Pancreas (tissue), 10 donors: ENCODE results near the gene GGPS1. TPM values are rescaled to one million over a fixed set of nuclear protein-coding genes. Genes with fewer than 3 reads are reported as not detected.

Experiments
- ATAC-seq, 4 donors: fragments of 200-7000 bp; cut with Tn5 transposase; one replicate each; pipeline versions ENCODE4 v1.8.0 to v1.9.1; 2020; ENCODE audit warnings: mild to moderate bottlenecking in 4 of 4, moderate library complexity in 4 of 4
- DNase-seq, 6 donors: peaks; one replicate each; pipeline ENCODE4 v3.0.0-alpha.2; 2020
- FAIRE-seq: peaks from 2 replicates; lab custom pipeline; 2012; peaks lifted over from hg19 to GRCh38; lab: Jason Lieb, UNC
- H3K27ac ChIP-seq, 4 donors: fragments of 200-600 bp; sonication (generic); 1 replicate in 3 of 4; 2 replicates in 1 of 4; pipeline versions ENCODE4 v1.5.0 to v1.8.0; 2020
- H3K27me3 ChIP-seq, 4 donors: fragments of 200-600 bp; one replicate each; pipeline ENCODE4 v1.8.0; 2021
- H3K36me3 ChIP-seq, 3 donors: fragments of 200-600 bp; sonication (generic) in 1 of 3; one replicate each; pipeline versions ENCODE4 v1.5.0 to v1.8.0; 2020 to 2021
- H3K4me1 ChIP-seq, 3 donors: fragments of 200-600 bp; one replicate each; pipeline ENCODE4 v1.8.0; 2021
- H3K4me3 ChIP-seq, 4 donors: fragments of 200-600 bp; sonication (generic) in 2 of 4; one replicate each; pipeline versions ENCODE4 v1.5.0 to v1.8.0; 2020 to 2021
- H3K9me3 ChIP-seq, 4 donors: fragments of 200-600 bp; one replicate each; pipeline ENCODE4 v1.8.0; 2021
- WGBS, 2 donors: extraction: QIAGEN DNeasy Blood & Tissue Kit; methylation state at CpG; one replicate each; pipeline ENCODE4 v1.1.7; 2013; 5-methylcytosine and 5-hydroxymethylcytosine counted together
- intact Hi-C, 3 donors: fragments of 100-400 bp; cut with DNase I; formaldehyde crosslinking; loops; one replicate each; pipeline versions ENCODE4 v1.11.1 to v1.14.2; 2022
- polyA plus RNA-seq, 2 donors: library from polyadenylated mRNA; stranded (reverse); fragments of 200-250 nt; gene quantifications; one replicate each; pipeline ENCODE4 v1.2.3, GENCODE V29; 2013
- total RNA-seq, 6 donors: library from RNA; stranded (reverse); fragmentation: NEBNext Ultra II Directional in 4 of 6; extraction: Animal tissue kit (Norgen Biotek cat#: 25700) in 4 of 6; gene quantifications; one replicate each; pipeline versions ENCODE4 v1.2.1 to v1.2.4, GENCODE V29; 2021 to 2023
- TF ChIP-seq, protein P1 (sequence below), 4 donors: fragments of 200-600 bp; sonication (generic) in 3 of 4; IDR thresholded peaks; one replicate each; pipeline versions ENCODE4 v1.5.0 to v1.8.0; 2021; ENCODE audit warnings: antibody characterized with exemption in 4 of 4
- donor health status: healthy with polysubstance abuse.
- donor health status: DM: no; HTN: no; CAD: no; lungs with moderate emphysema.
- donor health status: DM: no; HTN: no; CAD: no.
- donor health status: control.
- donor health status: control.
- donor health status: Bipolar disorder and iron deficiency.
- donor health status: DM: yes; HTN: yes; CAD: no.
- donor health status: DM: no; HTN: no; CAD: no.
- donor health status: DM: no; HTN: no; CAD: no.
- donor health status: DM: yes; HTN: yes; CAD: no.

Gene GGPS1
- total and polyA plus RNA-seq, 8 donors = 8.9 to 16.7 (median 12.5) TPM

DNA sequence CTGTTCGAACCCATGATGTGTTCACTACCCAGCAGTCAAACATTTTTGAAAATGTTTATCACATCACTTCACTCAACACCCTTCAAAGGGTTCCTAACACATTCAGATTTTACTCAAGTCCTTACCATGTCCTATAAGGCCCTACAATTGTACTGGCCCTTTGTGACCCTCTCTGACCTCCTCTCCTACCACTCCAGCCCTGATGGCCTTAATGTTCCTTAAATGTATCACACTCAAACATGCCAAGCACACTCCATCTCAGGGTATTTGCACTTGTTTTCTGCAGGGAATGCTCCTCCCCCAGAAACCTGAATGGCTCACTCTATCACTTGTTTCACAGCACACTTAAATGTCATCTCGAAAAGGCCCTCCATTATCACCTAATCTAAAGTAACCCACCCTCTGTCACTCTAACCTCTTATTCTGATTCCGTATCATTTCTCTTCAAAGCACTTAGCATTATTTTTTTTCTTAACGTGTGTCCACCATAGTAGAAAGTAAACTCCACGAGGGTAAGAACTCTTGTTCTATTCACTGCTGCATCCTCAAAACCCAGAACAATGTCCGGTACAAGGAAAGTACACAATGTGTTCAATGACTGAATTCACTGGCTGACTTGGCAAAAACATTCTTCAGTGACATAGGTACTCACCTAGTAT is 7.7 kb upstream of the GGPS1 start:
- H3K36me3 ChIP-seq = no peaks in the 10 kb centered on the region
- no peak overlapping the region for H3K4me3 ChIP-seq
- FAIRE-seq (no peak), ATAC-seq (no peak), DNase-seq (no peak)
- H3K9me3 ChIP-seq = no peaks in the 10 kb centered on the region
- TF ChIP-seq, protein P1, sequence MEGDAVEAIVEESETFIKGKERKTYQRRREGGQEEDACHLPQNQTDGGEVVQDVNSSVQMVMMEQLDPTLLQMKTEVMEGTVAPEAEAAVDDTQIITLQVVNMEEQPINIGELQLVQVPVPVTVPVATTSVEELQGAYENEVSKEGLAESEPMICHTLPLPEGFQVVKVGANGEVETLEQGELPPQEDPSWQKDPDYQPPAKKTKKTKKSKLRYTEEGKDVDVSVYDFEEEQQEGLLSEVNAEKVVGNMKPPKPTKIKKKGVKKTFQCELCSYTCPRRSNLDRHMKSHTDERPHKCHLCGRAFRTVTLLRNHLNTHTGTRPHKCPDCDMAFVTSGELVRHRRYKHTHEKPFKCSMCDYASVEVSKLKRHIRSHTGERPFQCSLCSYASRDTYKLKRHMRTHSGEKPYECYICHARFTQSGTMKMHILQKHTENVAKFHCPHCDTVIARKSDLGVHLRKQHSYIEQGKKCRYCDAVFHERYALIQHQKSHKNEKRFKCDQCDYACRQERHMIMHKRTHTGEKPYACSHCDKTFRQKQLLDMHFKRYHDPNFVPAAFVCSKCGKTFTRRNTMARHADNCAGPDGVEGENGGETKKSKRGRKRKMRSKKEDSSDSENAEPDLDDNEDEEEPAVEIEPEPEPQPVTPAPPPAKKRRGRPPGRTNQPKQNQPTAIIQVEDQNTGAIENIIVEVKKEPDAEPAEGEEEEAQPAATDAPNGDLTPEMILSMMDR (IDR thresholded peaks at IDR 0.05) = no peak
- intact Hi-C loops = loop anchor here in 1 of 3 donors (10.0 kb wide), 1 partner anchor 66 kb away; no protein-coding TSS in a partner anchor
- H3K27ac ChIP-seq = no peak overlapping the region
- WGBS, 2 donors = 77 to 81% methylated on average over 6 of the region's 6 CpGs
- H3K27me3 ChIP-seq = no peaks in the 10 kb centered on the region
- H3K4me1 ChIP-seq = peaks cover 10 to 25% (median 18%) of the 10 kb centered on the region in 3 donors

DNA sequence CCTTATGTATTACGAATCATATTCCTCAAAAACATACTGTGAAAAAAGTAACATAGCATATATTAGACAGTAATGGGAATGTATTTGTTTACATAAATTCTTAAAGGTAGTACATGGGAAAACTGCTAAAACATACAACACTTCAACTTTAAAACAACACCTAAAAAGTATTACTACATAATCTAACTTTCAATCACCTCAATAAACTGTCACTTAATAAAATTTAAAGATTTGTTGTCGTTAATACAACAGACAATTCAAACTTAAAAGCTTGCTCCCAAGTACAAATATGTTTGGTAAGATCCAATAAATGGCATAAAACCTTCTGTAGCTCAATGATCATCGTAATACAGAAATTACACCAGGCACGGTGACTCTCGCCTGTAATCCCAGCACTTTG is 4.1 kb upstream of the GGPS1 start:
- peaks cover 18 to 29% (median 26%) of the 10 kb centered on the region in 3 donors for H3K4me1 ChIP-seq
- H3K4me3 ChIP-seq = no peak overlapping the region
- TF ChIP-seq, protein P1 (IDR thresholded peaks at IDR 0.05) = no peak
- no peaks in the 10 kb centered on the region for H3K9me3 ChIP-seq
- DNase-seq (no peak), FAIRE-seq (no peak), ATAC-seq (no peak)
- H3K36me3 ChIP-seq = no peaks in the 10 kb centered on the region
- H3K27me3 ChIP-seq = no peaks in the 10 kb centered on the region
- intact Hi-C loops = loop anchor here in 1 of 3 donors (10.0 kb wide), 1 partner anchor 69 kb away; no protein-coding TSS in a partner anchor
- 94% methylated on average over 5 of the region's 5 CpGs for WGBS, 2 donors
- H3K27ac ChIP-seq = no peak overlapping the region

DNA sequence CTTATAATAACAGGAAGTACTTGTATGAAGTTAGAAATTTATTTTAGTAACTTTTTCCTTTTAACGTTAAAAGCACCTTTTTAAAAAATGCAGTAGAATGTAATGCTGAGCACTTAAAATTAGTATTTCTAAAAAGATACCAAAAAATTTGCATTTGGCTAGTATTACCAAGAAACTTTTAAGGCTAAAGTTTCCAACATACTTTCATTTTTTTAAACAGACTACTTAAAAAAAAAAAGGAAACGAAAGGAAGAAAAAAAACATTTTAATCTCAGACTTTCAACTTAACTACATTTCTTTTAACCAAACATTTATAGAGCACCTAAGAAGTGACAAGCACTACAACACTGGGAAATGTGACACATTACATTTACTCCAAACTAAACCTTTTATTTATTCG is 3.2 kb upstream of the GGPS1 start:
- WGBS, 2 donors = 12 to 14% methylated on average over 3 of the region's 3 CpGs
- intact Hi-C loops = loop anchor here in 1 of 3 donors (10.0 kb wide), 1 partner anchor 70 kb away; no protein-coding TSS in a partner anchor
- no peak for ATAC-seq
- H3K27ac ChIP-seq = no peak overlapping the region
- H3K4me3 ChIP-seq = peak overlapping the region in 2 of 4 donors; percentile 96 to 99
- no peak for DNase-seq
- TF ChIP-seq, protein P1 (IDR thresholded peaks at IDR 0.05) = no peak
- no peak for FAIRE-seq
- H3K4me1 ChIP-seq = peaks cover 23 to 35% (median 31%) of the 10 kb centered on the region in 3 donors
- no peaks in the 10 kb centered on the region for H3K36me3 ChIP-seq
- no peaks in the 10 kb centered on the region for H3K9me3 ChIP-seq
- no peaks in the 10 kb centered on the region for H3K27me3 ChIP-seq

DNA sequence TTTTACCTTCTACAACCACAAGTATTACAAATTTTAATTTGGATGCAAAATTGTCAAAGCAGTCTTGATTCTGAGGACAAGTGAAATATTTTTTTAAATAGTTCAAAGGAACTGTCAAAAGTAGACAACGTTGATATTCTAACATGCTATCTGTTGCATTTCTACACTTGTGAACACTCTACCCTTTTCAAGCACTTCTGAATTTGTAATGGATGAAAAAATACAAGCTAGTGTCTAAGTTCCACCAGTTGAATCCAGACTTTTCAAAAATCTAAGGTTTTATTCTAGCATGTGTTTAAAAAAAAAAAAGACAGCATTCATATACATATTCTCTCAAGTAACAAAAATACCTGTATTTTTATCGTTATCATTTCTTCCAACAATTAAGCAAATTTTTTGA is 2.5 kb upstream of the GGPS1 start:
- no peak for ATAC-seq
- DNase-seq = no peak
- peak overlapping the region in 1 of 4 donors; percentile 97 for H3K27ac ChIP-seq
- 5 to 11% methylated on average over 2 of the region's 2 CpGs for WGBS, 2 donors
- TF ChIP-seq, protein P1 (IDR thresholded peaks at IDR 0.05) = no peak
- no peaks in the 10 kb centered on the region for H3K36me3 ChIP-seq
- H3K9me3 ChIP-seq = no peaks in the 10 kb centered on the region
- FAIRE-seq = no peak
- peak overlapping the region in 3 of 4 donors; percentile 91 to 99 (median 96) for H3K4me3 ChIP-seq
- intact Hi-C loops = loop anchor here in 1 of 3 donors (10.0 kb wide), 1 partner anchor 71 kb away; no protein-coding TSS in a partner anchor
- H3K27me3 ChIP-seq = no peaks in the 10 kb centered on the region
- peaks cover 23 to 38% (median 37%) of the 10 kb centered on the region in 3 donors for H3K4me1 ChIP-seq
